GM12891 (cell line): ENCODE measurements around the gene CDH23.

ENCODE experiments used
- POLR2A ChIP-seq: IDR thresholded peaks from 2 replicates; pipeline ENCODE4 v1.6.1; 2011; ENCODE audit warnings: low read depth, low read length, control low read depth
- POLR2AphosphoS5 ChIP-seq: IDR thresholded peaks from 2 replicates; pipeline ENCODE4 v1.6.1; 2011; ENCODE audit warnings: low read depth, low read length, control low read depth
- TAF1 ChIP-seq: IDR thresholded peaks from 2 replicates; pipeline ENCODE4 v1.6.1; 2011; ENCODE audit warnings: low read depth, low read length, control low read depth

GRCh38 chr10:71657604-71658466, 261.1 kb downstream of the CDH23 start:
- no peak for TF ChIP-seq POLR2A
- TF ChIP-seq POLR2AphosphoS5, result no peak
- TF ChIP-seq TAF1, result no peak
